ENCODE measurements around the gene FOXJ3.
A peak's percentile ranks its signal among the peaks of the same experiment; 100 is the strongest.

The FOXJ3 gene

DNA sequence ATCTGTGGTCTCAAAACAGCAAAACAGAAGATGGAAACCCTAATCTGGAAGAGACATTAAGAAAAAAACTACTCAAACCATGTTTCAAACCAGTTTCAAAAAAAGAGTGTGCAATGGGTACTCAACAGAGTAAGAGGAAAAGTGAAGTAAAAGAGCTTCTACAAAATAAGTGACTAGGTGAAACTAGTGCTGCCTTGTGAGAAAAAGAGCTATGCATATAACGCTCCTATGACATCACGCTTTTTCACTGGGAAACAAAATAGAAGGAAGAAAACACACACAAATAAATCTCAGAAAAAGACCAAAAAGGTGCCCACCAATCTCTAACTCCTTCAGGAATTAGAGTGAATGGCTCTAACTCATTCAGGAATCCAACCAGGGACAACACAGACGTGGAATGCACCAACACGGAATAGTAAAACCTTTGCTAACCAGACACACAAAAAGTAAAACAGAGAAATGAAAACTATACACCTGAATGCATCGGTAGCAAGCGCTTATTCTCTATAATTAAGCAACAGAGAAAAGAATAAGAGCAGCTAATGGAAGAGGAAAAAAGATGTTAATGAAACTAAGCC is 1.3 kb downstream of the FOXJ3 start:
- DNase-seq: no peak

DNA sequence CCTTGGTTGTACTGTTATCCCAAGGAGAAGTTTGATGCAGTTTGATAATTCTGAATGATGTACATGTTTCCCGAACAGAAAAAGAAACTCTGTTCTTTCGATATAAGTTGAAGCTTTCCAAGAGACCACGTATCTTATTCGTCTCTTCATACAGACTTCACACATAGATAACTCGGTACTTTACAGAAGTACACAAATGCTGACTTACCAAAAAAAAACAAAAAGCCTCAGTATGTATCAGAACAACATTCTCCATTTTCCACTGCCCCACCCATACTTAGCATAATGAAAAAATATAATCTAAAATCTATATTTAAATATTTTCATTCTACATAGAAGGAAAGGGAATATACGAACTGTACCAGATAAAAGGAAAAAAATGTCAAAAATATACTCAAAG is 2.2 kb downstream of the FOXJ3 start:
- DNase-seq: no peak

DNA sequence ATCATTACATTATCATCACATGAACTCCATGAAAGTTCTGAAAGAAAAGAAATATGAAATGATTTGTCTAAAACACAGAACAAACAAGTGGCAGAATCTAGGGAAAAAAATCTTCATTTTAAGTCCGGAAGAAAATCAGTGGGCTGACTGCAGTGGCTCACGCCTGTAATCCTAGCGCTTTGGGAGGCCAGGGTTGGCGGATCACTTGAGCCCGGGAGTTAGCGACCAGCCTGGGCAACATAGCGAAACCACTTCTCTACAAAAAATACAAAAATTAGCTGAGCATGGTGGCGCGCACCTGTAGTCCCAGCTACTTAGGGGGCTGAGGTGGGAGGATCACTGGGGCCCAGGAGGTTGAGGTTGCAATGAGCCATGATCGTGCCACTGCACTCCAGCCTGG is 4.8 kb downstream of the FOXJ3 start:
- no peak for DNase-seq

DNA sequence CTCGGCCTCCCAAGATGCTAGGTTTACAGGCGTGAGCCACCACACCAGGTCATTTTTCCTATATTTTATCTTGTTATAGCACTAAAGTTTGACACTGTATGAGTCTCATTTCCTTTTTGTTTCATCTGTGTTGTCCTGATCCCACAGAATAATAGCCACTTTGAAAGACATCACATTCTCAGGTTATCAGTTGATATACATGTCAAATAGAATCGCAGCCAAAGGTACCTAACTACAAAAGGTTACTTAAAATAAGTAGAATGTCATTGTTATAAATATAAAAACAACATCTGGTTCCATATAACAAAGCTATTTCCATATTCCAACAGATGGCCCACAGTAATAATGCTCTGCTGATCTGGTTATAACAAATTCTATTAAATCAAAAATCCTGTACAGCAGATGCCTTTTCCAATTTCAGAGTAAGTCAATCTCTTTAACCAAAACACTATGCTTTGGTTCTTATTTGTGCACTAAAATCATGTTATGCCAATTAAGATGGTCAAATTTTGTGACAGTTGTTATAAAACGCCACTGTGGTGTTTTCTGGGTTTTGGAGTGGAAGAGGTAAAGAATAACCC is 6.0 kb downstream of the FOXJ3 start:
- no peak for DNase-seq

DNA sequence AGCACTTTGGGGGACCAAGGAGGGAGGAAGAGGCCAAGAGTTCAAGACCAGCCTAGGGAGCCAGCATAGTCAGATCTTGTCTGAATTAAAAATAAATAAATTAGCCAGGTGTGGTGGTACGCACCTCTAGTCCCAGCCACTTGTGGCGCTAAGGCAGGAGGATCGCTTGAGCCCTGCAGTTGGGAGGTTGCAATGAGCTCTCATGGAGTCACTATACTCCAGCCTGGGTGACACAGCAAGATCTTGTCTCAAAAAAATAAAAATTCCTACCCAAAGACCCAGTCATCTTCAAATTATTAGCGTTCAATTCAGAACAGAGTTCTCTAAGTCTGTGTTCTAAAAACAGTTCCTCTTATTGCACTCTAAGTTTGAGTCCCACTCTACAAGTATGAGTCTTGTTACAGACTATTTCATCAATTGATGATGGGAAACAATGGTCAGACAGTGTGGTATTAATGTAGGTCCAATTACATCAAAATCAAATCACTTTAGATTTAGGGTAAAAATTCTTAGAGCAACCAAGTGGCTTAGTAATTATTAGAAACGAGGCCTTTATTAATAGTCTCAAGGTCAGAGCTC is 6.9 kb downstream of the FOXJ3 start:
- no peak for DNase-seq

DNA sequence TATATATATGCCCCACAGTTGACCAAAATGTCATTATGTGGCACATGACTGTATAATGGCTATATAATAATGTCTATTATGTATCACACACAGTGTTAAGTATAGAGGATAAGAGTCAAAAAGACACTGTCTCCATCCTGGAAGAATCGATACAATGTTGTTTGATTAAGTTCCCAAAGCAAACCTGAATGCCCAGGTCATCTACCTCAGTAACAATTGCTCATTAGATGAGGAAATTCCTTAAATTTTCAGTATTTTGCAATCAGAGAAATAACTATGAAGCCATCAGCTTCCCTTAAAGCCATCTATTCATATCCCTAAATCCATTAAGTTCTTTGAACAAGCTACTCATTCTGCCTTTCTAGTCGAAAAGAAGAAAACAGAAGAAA is 10.0 kb downstream of the FOXJ3 start:
- no peak for DNase-seq

DNA sequence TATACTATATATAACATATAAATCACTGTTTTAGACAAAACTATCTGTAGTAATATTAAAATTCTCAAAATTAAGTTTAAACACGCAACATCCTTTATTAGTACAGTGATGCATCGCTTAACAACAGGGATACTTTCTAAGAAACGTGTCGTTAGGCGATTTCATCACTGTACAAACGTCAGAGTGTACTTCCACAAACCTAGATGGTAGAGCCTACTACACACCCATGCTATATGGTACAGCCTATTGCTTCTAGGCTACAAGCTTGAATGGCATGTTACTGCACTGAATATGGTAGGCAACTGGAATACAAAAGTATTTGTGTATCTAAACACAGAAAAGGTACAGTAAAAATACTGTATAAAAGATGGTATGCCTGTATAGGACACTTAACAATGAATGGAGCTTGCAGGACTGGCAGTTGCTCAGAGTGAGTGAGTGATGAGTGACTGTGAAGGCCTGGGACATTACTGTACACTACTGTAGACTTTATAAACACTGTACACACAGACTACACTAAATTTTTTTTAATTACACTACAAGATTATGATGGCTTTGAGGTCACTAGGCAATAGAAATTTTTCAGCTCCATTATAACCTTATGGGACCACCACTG is 10.5 kb downstream of the FOXJ3 start:
- DNase-seq: no peak

DNA sequence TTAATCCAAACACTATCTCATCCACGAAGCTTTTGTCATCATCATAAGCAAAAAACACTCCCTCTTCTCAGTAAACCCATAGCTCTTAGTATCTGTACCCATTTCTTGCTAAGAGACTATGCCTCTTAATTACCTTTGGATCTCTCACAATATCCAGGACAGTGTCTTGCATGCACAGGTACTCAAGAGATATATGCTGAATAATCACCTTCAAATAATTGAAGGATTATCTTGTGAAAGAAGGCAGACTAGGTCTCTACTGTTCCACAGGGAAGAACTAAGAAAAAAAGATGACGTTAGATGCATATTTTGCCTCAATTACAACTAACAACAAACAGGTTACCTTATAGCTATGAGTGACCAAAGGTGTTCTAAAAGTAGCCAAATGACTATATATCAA is 11.5 kb downstream of the FOXJ3 start:
- DNase-seq: no peak

DNA sequence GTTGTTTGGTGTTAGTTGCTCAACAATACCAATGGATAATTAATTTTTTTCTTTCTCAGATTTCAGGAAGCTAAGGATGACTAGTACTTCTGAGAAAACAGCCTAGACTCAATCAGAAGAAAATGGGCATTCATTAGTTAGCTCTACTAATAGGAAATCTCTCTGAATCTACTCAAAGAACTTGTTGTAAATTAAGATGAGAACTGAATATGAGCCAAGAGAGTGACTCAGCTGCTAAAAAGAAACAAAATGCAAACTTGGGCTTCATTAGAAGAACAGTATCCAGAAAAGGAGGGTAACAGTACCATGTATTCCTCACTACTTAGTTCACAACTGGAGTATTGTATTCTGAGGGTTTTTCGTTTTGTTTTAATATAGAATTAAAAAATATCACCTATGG is 12.5 kb downstream of the FOXJ3 start:
- no peak for DNase-seq

DNA sequence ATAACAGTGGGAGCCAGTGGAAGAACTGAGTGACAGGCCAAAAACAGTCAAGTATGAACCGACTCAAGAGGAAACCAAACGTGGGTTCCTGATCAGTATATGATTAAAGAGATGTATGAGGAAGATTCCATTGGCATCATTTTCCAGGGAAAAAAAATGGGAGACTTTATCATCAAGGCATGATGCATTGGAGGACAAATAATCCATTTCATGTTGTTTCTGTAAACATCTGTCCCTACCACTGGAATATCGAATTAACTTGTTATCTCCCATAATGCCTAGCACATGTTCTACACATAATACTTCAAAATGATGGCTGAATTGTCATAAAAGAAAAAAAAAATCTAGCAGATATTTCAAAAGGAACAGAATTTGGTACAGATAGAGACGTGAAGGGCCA is 13.3 kb downstream of the FOXJ3 start:
- no peak for DNase-seq

DNA sequence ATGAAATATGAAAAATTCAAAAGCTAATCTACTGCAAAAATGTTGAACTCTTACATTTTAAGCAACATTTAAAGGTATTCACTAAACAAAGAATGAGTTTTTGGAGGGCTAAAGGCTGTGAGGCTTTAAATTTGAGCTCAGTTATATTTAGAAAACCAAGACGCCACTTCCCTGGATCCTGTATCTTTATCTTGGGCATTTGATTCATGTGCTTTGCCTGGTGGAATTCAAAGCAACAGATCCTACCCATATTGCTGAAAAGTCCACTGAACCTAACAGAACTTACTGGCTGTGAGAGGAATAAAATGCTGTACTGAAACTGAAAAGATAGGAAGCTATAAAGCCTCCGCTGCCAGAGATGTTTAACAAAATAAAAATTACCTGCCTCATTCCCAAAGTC is 14.3 kb downstream of the FOXJ3 start:
- no peak for DNase-seq

DNA sequence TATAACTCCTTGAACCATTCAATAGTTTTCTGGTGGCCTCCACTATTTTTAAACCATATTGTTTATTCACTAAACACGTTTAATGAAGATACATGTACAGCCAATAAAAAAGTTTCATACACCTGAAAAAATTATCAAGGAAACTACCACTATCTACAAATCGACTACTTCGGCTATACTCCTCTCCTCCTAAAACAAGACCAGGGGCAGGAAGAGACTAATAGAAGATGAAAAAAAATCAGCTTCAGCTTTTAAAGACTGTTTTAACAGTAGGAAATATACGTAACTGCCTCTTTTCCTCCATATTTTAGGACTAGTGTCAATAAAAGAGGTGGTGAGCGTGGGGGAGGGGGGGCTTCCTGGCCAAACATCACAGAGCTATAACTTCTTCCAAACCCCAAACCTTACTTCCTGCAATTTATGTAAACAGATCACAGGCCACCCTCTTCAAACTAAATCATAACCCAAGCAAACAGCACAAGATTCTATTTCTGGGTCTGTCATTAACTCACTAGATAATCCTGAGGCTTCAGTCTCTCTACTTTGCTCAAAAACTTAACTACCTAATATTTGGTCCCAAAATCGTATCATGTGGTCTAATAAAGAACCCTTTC is 15.1 kb downstream of the FOXJ3 start:
- DNase-seq: peak; percentile 14 to 50

DNA sequence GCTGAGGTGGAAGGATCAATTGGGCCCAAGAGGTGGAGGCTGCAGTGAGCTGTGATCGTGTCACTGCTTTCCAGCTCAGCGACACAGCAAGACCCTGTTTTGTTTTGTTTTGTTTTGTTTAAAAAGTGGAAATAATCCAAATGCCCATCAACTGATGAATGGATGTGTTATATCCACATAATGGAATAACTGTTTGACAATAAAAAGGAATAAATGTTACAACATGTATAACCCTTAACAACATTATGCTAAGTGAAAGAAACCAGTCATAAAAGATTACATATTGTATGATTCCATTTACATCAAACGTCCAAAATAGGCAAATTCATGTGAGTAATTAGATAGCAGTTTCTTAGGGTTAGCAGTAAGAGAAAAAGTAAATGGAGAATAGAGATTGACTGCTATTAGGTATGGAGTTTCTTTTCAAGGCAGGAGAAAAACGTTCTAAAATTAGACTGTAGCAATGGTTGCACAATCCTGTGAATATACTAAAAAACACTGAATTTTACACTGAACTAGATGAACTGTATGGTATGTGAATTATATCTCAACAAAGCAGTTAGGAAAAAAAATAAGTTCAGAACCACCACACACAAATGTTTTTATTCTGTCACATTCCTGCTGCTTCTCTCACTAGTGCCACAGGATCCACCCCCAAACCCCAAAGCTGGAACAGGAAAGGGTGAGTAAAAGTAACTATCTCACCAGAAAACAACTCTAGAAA is 15.7 kb downstream of the FOXJ3 start:
- peak in 1 of 2 donors; percentile 18 for DNase-seq

DNA sequence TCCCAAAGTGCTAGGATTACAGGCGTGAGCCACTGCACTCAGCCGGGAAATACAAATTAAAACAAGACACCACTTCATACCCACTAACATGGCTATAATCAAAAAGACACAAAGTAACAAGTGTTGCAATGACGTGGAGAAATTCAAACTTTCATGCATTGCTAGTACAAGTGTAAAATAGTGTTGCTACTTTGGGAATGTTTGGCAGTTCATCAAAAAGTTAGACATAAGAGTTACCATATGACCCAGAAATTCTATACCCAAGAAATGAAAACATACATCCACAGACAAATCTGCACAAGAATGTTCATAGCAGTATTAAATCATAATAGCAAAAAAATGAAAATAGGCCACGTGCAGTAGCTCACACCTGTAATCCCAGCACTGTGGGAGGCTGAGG is 16.4 kb downstream of the FOXJ3 start:
- no peak for DNase-seq

DNA sequence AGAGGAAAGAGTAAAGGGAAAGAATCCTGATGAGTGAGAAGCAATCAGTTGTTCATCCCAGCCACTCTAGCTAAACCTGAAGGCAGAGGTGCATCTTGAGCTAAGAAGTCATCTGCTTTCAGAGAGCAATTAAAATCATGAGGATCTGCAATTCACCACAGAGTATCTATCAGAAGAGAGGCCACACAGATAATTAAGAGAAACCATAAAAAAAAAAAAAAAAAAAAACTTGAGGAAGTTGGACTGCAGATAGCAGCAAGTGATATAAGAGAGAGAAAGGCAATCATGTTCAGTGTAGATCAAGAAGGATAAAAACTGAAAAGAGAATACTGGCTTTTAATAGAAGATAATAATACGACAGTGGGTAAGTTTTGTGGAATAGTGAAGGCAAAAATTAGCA is 17.7 kb downstream of the FOXJ3 start:
- DNase-seq: no peak

DNA sequence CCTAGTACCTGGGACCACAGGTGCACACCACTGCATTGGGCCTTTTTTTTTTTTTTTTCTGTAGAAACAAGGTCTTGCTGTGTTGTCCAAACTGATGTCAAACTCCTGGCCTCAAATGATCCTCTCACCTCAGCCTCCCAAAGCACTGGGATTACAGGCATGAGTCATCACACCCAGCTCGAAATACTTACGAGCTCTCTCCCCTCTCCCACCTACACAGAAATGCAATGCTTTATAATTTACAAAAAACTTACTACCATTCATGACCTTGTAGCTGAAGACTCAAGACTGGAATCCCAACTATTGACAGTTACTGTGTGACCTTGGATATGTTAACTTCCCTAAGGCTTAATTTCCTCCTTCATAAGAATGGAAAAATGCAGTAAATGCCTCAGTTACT is 18.7 kb downstream of the FOXJ3 start:
- DNase-seq: no peak

DNA sequence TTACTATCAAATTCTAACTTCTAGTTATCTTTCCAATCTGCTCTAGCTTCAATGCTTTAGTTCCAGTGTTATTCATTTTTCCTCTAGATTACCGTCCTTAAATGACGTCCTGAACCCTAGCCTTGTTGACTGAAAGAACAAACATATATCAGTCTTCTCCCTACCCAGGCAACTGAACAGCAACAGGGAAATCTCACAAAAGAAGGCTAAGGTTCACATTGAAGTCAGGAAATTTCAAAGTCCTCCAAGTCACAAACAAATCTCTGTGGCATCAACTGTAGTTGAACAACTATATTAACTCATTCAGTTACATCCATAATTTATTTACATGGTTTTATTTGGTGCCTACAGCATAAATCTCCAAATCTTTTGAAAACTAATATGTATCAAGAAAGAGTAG is 19.5 kb downstream of the FOXJ3 start:
- no peak for DNase-seq

DNA sequence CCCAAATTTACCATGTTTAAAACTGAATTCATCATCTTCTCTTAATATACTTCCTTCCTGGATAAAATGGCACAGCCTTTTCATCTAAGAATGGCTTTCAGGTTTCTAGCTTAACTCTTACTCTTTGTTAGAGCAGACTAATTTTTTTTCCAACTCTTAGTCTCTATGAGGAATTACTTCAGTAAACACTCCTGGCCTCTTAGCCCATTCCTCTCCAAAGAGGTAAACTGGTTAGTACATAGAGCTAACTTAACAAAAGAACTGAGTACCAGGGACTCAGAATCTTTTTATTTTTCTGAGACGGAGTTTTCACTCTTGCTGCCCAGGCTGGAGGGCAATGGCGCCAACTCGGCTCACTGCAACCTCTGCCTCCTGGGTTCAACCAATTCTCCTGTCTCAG is 21.1 kb downstream of the FOXJ3 start:
- no peak for DNase-seq

DNA sequence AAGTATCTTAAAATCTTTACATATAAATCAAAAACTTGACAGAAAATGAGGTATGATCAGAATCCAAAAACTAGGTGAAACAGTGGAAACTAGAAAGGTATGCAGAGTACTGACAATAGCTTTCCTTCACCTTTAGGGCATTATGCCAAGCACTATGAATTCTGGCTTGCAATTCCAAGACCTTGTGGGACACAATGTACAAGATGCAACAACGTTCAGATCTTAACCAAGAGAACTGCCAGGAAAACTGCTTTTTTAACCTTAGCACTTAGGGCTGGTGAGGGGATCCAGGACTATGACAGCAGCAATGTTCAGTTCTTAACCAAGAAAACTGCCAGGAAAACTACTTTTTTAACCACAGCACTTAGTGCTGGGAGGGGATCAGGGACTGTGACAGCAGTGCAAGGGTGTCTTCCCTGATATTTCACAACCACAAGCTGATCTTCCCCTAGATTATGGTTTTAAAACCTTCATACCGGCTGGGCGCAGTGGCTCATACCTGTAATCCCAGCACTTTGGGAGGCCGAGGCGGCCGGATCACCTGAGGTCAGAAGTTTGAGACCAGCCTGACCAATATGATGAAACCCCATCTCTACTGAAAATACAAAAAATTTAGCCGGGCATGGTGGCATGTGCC is 22.3 kb downstream of the FOXJ3 start:
- no peak for DNase-seq

DNA sequence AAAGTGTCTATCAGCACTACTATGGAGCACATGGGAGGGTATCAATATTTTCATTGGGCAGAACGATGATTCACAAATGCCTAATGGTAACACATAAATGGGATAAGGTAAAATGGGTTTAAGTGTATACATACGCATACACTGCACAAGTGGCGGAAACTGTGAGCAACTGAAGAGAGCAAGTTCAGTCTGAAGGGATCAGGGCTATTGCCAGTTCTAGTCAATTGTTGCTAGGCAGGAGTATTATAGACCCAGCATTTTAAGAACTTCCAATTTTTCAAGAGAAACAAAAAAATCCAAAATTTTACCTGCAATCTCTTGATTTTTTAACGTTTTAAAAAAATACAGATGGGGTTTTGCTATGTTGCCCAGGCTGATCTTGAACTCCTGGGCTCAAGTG is 23.1 kb downstream of the FOXJ3 start:
- no peak for DNase-seq

DNA sequence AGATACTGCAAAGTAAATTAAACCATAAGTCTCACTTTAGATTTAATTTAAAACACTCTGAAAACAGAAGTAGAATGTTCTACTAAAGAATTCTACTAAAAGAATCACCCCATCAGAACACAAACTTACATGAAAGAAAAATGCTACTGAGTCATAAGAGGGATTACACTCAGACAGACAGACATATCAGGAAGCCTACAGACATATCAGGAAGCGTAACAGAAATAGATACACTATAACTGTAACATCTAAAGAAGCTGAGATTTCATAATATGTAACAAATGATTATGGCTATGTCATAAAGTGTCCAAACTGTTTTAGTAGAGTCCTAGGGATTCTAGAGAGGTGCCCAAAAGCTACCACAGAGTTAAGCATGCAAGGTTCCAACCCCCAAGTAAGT is 23.9 kb downstream of the FOXJ3 start:
- DNase-seq: no peak

DNA sequence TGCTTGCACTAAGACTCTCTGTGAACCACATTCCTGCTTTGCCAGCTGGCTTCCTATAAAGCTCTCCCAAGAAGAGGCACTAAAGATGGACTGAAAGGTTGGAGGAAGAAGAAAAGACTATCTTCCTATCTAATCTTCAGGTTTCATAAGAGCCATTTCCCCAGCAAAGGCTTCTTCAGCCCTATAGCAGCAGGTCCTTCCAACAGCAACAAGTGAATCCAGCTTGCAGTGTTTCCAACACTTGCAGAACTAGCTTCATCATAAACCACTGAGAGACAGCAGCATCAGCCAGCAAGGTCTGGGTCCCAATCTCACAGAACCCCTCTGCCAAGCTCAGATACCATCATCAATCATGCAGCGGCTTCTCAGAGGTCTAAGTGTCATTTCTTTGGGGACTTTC is 28.1 kb downstream of the FOXJ3 start:
- no peak for DNase-seq

DNA sequence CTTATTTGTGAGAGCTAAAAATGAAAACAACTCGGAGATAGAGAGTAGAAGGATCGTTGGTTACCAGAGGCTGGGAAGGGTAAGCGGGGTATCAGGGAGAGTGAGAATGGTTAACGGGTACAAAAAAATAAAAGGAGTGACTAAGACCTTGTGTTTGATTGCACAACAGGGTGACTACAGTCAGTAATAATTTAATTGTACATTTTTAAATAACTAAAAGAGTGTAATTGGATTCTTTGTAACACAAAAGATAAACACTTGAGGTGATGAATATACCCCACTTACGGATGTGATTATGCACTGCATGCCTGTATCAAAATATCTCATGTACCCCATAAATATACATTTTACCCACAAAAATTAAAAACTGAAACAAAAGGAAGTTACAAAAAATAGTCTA is 29.4 kb downstream of the FOXJ3 start:
- DNase-seq: no peak
